ENCODE measurements around the gene STIM2. TPM values are rescaled to one million over a fixed set of nuclear protein-coding genes. Genes with fewer than 3 reads are reported as not detected.

STIM2 gene
- total RNA-seq, 1 experiment from 2014 or later: 15.5 TPM

- no peaks in the 10 kb centered on the region for H3F3A ChIP-seq (ENCODE audit: low read length, unreplicated experiment)
- no peaks in the 10 kb centered on the region for H3K9me3 ChIP-seq (ENCODE audit: low read length)
- ATAC-seq (no peak), DNase-seq (no peak)
- no peaks in the 10 kb centered on the region for H3K9me2 ChIP-seq (replicated peaks; ENCODE audit: low read length)
- no peaks in the 10 kb centered on the region for H3K79me2 ChIP-seq (ENCODE audit: low read length)
- no peak overlapping the region for H3K4me2 ChIP-seq (ENCODE audit: low read length)
- no peak overlapping the region for H2AFZ ChIP-seq (ENCODE audit: low read length)
- H3K36me3 ChIP-seq (ENCODE audit: low read depth, low read length): no peaks in the 10 kb centered on the region
- TF ChIP-seq, protein P1, sequence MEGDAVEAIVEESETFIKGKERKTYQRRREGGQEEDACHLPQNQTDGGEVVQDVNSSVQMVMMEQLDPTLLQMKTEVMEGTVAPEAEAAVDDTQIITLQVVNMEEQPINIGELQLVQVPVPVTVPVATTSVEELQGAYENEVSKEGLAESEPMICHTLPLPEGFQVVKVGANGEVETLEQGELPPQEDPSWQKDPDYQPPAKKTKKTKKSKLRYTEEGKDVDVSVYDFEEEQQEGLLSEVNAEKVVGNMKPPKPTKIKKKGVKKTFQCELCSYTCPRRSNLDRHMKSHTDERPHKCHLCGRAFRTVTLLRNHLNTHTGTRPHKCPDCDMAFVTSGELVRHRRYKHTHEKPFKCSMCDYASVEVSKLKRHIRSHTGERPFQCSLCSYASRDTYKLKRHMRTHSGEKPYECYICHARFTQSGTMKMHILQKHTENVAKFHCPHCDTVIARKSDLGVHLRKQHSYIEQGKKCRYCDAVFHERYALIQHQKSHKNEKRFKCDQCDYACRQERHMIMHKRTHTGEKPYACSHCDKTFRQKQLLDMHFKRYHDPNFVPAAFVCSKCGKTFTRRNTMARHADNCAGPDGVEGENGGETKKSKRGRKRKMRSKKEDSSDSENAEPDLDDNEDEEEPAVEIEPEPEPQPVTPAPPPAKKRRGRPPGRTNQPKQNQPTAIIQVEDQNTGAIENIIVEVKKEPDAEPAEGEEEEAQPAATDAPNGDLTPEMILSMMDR (conservative IDR thresholded peaks at IDR 0.05; ENCODE audit: low read depth, low read length): no peak
- no peak for TF ChIP-seq EZH2 (IDR thresholded peaks at IDR 0.05; ENCODE audit: low read length, unreplicated experiment)
- TF ChIP-seq EZH2phosphoT487 (IDR thresholded peaks at IDR 0.05; ENCODE audit: borderline replicate concordance, low read length): no peak
- H4K20me1 ChIP-seq (ENCODE audit: low read length): no peaks in the 10 kb centered on the region
- ChIA-PET POLR2A (ENCODE audit: unreplicated experiment) (interaction anchor here (0.6 kb wide), 1 partner anchor 134 kb away, joined by 4 read pairs; no protein-coding TSS in a partner anchor), CTCF (no interaction called here)
- no peak overlapping the region for H3K9ac ChIP-seq (ENCODE audit: low read length)
- no peaks in the 10 kb centered on the region for H3K4me1 ChIP-seq (ENCODE audit: insufficient read depth, low read length)
- no peaks in the 10 kb centered on the region for H3K27me3 ChIP-seq (ENCODE audit: low read length)
- H3K4me3 ChIP-seq (ENCODE audit: low read length): no peak overlapping the region
- BruUV-seq (replicated peaks): no TSS peak
- intact Hi-C loops (cut with micrococcal nuclease): no loop called here
- H3K27ac ChIP-seq (ENCODE audit: low read length): no peak overlapping the region
Measured at GRCh38 chr4:26993539-26993938, 132.9 kb downstream of the STIM2 start.

- TF ChIP-seq, protein P1 (conservative IDR thresholded peaks at IDR 0.05; ENCODE audit: low read depth, low read length): no peak
- TF ChIP-seq EZH2 (IDR thresholded peaks at IDR 0.05; ENCODE audit: low read length, unreplicated experiment) (no peak), EZH2phosphoT487 (IDR thresholded peaks at IDR 0.05; ENCODE audit: borderline replicate concordance, low read length) (no peak)
- Histone ChIP-seq H3K4me3 (ENCODE audit: low read length) (no peak overlapping the region), H3K27me3 (ENCODE audit: low read length) (no peaks in the 10 kb centered on the region), H3K9me3 (ENCODE audit: low read length) (no peaks in the 10 kb centered on the region), H3K4me1 (ENCODE audit: insufficient read depth, low read length) (no peaks in the 10 kb centered on the region), H3K27ac (ENCODE audit: low read length) (no peak overlapping the region), H3K9me2 (replicated peaks; ENCODE audit: low read length) (no peaks in the 10 kb centered on the region), H3K9ac (ENCODE audit: low read length) (no peak overlapping the region), H3K4me2 (ENCODE audit: low read length) (no peak overlapping the region), H4K20me1 (ENCODE audit: low read length) (no peaks in the 10 kb centered on the region), H3K79me2 (ENCODE audit: low read length) (no peaks in the 10 kb centered on the region), H3K36me3 (ENCODE audit: low read depth, low read length) (no peaks in the 10 kb centered on the region), H2AFZ (ENCODE audit: low read length) (no peak overlapping the region), H3F3A (ENCODE audit: low read length, unreplicated experiment) (no peaks in the 10 kb centered on the region)
- DNase-seq (no peak), ATAC-seq (no peak)
- intact Hi-C loops (cut with micrococcal nuclease): no loop called here
- ChIA-PET POLR2A (ENCODE audit: unreplicated experiment) (no interaction called here), CTCF (no interaction called here)
- BruUV-seq (replicated peaks): no TSS peak
Measured at GRCh38 chr4:26993967-26994366, 133.3 kb downstream of the STIM2 start.

DNA sequence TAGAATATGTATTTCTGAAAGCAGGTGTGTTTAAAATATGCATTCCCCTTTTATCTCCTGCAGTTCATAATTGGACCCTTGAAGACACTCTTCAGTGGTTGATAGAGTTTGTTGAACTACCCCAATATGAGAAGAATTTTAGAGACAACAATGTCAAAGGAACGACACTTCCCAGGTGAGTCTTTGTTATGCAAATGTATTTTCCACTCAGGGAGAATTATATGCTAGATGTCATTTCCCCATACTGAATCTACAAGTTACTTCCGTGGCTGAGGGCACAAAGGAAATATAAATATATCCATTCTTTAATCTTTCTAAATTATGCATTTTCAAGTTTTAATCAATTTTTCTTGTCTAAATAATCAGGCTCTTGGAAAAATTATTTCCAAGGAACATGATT is 134.7 kb downstream of the STIM2 start:
- ChIA-PET POLR2A (ENCODE audit: unreplicated experiment) (no interaction called here), CTCF (no interaction called here)
- no peak for DNase-seq
- no peaks in the 10 kb centered on the region for H4K20me1 ChIP-seq (ENCODE audit: low read length)
- H3F3A ChIP-seq (ENCODE audit: low read length, unreplicated experiment): no peaks in the 10 kb centered on the region
- intact Hi-C loops (cut with micrococcal nuclease): no loop called here
- no peaks in the 10 kb centered on the region for H3K9me2 ChIP-seq (replicated peaks; ENCODE audit: low read length)
- H3K4me1 ChIP-seq (ENCODE audit: insufficient read depth, low read length): no peaks in the 10 kb centered on the region
- H3K9ac ChIP-seq (ENCODE audit: low read length): no peak overlapping the region
- no peak overlapping the region for H3K4me2 ChIP-seq (ENCODE audit: low read length)
- no peaks in the 10 kb centered on the region for H3K79me2 ChIP-seq (ENCODE audit: low read length)
- TF ChIP-seq, protein P1 (conservative IDR thresholded peaks at IDR 0.05; ENCODE audit: low read depth, low read length): no peak
- no peak for TF ChIP-seq EZH2phosphoT487 (IDR thresholded peaks at IDR 0.05; ENCODE audit: borderline replicate concordance, low read length)
- no peak overlapping the region for H3K27ac ChIP-seq (ENCODE audit: low read length)
- no peaks in the 10 kb centered on the region for H3K36me3 ChIP-seq (ENCODE audit: low read depth, low read length)
- H3K4me3 ChIP-seq (ENCODE audit: low read length): no peak overlapping the region
- H2AFZ ChIP-seq (ENCODE audit: low read length): no peak overlapping the region
- no TSS peak for BruUV-seq (replicated peaks)
- no peaks in the 10 kb centered on the region for H3K27me3 ChIP-seq (ENCODE audit: low read length)
- no peak for ATAC-seq
- H3K9me3 ChIP-seq (ENCODE audit: low read length): no peaks in the 10 kb centered on the region

Data from PC-3 (cell line).